Occipital lobe (tissue), 2 donors: ENCODE data around the gene ZFP42. TPM values are rescaled to one million over a fixed set of nuclear protein-coding genes. Genes with fewer than 3 reads are reported as not detected.
"Not testable (repeated sequence)": the region's sequence is repeated elsewhere in the genome, so short reads cannot be mapped to it uniquely, and the experiment has no call there.

Experiments used
- DNase-seq: peaks from one replicate; lab custom pipeline; 2025; lab: John Stamatoyannopoulos, UW
- total RNA-seq: library from RNA; depleted of rRNA; stranded (reverse); fragments of >200 nt; gene quantifications from one replicate; pipeline ENCODE4 v1.2.3, GENCODE V29; 2014

Gene ZFP42
- total RNA-seq, 1 donor from 2014 or later, result not detected

DNA sequence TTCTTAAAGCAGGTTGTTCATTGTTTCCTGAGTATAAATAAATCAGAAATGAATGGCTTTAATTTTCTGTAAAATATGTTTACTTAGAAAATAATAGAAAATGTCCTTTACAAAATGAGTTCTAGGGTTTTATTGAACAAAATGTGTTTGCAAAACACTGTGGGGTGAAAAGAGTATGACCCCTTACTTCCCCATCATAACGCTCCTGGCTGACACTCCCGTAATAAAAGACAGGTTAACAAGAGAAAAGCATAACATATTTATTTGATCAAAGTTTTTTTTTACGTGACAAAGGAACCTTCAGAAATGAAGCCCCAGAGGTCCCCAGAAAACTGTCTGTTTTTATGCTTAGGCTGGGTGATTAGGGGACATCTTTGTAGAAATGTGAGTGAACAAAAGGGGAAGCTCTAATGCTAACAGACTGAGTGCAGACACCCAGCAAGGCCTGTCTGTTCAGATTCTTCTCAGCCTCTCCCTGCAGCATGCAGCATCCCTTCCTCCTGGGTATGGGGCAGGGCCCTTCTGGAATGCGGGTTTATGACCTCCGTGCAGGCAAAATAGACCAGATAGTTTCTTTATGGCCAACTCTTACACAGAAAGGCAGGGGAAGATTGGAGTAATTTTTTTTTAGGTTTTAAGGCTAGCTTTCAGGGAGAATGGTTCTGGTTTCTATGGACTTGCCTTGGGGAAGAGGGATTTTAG is 26.1 kb downstream of the ZFP42 start:
- no peak for DNase-seq

DNA sequence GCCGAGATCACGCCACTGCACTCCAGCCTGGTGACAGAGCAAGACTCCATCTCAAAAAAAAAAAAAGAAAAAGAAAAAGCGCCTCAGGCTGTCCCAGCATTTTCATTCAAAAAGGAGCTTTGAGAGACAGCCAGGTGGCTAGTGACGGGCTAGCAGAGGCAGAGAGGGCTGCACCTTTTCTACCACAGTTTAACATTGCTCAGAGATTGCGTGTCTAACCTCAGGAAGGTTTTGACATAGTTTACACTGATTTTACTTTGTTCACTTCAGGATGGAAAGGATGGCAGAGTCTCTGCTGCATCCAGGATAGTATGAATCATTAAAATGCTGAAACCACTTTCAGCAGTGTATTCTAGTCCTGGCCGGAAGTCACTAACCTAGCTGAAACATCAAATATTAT is 28.1 kb downstream of the ZFP42 start:
- DNase-seq, result no peak

DNA sequence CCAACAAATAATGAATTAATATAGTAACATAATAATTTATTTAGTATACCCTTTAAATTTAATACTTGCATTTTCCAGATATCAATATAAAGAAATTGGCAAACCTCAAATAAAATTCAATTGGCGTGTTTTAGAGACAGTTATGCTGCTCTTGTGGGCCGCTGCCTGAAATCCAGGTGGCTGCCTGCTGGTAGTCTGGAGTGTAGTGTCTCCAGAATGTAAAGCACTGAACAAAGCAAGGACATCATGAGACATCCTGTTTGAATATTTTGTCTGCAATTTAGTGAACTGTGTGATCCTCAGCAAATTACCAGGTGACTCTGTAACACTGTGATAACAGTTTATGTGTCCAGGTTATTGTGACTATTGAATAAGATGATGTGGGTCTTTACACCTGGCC is 29.9 kb downstream of the ZFP42 start:
- no peak for DNase-seq

DNA sequence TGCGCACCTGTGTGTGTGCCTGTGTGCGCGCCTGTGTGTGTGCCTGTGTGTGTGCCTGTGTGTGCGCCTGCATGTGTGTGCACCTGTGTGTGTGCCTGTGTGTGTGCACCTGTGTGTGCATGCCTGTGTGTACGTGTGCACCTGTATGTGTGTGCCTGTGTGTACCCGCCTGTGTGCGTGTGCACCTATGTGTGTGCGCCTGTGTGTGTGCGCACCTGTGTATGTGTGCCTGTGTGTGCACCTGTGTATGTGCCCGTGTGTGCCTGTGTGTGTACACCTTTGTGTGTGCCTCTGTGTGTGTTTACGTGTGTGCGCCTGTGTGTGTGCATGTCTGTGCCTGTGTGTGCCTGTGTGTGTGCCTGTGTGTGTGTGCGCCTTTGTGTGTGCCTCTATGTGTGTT is 33.5 kb downstream of the ZFP42 start:
- no peak for DNase-seq

DNA sequence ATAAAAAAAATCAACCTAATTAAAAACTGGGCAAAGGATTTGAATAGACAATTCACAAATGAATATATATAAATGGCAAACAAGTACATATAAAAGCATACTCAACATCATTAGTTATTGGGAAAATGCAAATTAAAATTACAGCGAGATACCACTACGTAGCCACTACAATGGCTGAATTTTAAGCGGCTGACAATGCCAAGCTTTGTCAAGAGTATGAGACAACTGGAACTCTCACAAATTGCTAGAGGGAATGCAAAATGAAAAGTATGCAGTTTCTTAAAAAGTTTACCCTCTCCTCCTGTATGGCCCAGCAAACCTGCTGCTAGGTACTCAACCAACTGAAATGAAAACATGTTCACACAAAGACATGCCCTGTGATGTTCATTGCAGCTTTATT is 34.8 kb downstream of the ZFP42 start:
- DNase-seq, result no peak

DNA sequence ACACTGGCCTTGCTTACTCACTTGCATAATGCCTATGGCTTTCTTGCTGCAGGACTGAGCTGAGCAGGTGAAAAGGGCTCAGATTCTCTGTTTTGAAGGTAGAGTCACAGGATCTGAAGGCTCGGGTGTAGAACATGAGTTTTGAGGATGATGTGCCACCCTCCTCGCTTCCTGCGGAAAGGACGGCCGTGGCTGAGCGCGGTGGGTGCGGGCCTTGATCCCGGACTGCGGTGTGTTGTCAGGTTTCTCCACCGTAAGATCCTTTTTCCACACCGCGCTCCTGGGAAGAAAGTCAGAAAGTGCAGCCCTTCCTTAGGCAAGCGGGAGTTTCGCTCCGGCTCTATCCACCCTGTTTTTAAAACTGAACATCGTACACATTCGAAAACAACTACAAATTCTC is 36.2 kb downstream of the ZFP42 start:
- no peak for DNase-seq

DNA sequence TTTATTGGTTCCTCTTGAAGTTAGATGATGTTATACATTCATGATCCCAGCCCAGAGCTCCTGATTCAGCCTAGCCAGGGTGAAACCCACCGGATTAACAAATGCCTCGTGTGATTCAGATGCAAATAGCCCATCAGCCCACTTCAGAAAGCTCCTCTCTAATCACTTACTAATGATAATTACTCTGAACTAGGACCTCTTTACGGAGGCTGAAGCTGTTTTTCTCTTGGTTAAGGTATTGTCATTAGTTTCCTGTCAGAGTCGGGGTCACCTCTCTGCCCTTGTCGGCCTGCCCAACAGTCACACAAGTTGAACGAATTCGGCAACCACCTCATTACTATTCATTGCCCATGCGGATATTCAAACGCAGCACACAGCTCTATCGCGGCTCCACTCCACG is 36.6 kb downstream of the ZFP42 start:
- no peak for DNase-seq

DNA sequence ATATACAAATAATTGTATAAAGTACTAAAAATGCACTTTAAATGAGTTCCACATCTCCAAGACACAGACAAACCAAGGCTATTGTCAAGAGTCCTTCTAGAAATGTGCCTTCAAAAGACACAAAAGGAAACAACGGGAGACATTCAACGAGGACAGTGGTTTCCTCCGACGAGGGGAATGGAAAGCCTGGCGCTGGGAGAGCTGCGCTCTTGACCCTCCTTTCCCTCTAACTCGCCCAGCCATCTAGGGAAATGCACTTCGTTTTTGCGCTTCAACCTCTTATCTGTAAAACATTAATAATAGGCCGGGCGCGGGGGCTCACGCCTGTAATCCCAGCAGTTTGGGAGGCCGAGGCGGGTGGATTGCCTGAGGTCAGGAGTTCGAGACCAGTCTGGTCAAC is 37.0 kb downstream of the ZFP42 start:
- DNase-seq, result no peak

DNA sequence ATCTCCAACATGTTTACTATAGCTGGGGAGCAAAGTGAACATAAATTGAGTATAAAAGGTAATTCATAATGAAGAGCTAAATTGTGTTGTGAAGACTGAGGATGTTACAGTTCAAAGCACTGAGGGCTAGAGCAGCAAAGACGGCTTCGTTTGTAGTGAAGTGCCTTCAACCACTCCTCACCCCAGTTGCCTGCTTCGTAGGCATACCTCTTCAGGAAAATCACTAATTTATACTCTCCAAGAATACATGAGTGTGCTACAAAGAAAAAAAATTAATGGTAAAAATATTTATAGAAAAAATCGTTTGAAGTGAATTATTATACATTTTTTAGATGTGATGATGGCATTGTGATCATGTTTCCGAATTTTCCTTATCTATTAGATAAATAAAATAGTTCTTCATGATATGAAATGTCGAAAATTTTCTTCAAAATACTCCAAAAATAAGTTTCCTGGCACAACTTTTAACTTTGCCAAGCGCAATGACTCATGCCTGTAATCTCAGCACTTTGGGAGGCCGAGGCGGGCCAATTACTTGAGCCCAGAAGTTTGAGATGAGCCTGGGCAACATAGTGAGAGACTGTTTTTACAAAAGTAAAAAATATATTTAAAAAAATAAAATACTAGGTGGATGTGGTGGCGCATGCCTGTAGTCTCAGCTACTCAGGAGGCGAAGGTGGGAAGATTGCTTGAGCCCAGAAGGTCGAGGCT is 41.6 kb downstream of the ZFP42 start:
- no peak for DNase-seq

DNA sequence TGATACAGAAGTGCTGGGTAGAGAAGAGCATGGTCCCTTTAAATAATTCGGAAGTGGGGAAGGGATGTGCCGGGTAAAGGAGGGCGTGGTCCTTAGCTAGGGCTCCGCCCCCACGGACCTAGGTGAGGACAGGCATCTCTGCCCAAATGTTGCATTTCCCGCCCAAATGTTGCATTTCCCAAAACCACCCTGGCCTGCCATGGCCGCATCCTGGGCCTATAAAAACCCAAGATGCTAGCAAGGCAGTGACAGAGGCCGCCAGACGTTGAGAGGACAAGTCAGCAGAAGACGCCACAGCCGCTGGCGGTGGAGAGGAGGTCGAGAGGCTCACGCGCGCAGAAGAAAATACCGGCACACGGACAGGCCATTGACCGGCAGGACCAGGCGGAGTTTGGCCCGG is 46.1 kb downstream of the ZFP42 start:
- no peak for DNase-seq

DNA sequence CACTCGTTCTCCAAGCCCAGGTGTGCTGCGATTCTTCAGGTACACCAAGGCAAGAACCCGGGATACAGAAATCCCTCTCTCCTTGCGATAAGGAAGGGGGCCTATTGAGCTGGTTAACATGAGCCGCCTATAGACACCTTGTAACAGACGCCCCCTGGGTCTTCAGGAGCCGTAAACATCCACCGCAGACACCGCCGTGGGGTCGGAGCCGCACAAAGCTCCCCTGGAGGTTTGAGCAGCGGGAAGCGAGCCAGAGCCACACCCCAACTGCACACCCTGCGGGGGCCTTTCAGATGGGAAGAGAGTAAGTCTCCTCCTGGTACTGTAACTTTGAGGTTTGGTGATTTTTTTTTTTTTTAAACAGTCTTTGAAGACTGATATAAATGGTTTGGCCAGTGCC is 46.6 kb downstream of the ZFP42 start:
- DNase-seq, result no peak

DNA sequence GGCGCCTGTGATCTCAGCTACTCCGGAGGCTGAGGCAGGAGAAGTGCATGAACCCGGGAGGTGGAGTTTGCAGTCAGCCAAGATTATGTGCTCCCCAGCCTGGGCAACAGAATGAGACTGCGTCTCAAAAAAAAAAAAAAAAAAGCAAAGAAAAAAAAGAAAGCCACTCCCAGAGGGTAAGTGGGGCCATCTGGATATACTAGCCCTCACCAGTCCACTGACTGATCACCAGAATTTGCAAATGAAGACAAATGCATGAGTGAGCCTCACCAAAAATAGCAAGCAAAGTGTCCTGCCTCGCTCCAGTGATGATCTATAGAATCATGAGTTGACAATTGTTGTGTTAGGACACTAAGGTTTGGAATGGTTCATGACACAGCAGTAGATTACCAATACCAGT is 47.6 kb downstream of the ZFP42 start:
- no peak for DNase-seq

DNA sequence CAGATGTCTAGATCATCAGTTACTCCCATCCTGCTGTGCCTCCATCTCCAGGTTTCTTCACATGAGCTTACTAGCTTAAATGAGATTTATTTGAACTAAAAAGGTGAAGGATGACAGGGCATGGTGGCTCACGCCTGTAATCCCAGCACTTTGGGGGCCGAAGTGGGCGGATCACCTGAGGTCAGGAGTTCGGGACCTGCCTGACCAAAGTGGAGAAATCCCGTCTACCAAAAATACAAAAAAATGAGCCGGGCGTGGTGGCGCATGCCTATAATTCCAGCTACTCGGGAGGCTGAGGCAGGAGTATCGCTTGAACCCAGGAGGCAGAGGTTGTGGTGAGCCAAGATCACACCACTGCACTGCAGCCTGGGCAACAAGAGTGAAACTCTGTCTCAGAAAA is 49.9 kb downstream of the ZFP42 start:
- DNase-seq, result not testable (repeated sequence)

DNA sequence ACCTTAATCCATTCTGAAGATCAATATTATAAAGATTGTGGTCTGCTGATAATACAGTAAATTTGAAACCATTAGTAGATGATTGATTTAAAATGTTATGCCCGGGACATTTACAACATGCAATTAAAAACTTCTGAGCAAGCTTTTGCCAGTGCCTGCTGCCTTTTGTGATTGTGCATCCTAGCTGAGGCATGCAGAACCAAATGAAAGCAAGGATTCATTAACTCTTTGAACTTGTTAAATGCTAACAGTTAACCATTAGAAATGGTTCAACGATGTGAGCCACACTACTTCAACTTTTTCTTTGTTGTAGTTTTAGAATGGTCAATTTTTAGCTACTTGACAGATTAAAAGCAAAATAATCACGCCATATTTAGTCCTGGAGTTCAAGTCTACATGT is 51.1 kb downstream of the ZFP42 start:
- no peak for DNase-seq

DNA sequence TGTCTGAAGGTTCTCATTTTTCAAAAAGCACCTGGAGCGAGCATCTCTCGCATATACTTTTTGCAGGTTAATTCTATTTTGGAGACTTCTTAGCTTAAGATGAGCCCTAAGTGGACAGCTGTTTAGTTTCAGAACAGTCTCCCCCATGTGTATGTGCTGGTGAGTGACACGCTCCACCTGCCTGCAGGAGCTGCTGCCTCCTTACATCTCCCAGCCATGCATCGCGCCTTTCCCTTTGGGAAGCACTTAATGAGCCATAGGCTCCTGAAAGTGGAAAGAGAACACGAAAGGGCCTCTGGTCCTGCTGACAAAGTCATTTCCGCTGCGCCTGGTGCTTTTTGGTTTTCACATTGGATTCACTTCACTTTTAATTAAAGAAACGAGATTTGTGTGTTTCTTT is 57.7 kb downstream of the ZFP42 start:
- DNase-seq, result no peak

Other genes starting within 250 kb of the ZFP42 start
- gene TRIML2, start 113.8 kb downstream of the ZFP42 start, total RNA-seq, result not detected
- gene TRIML1, start 143.7 kb downstream of the ZFP42 start, total RNA-seq, result not detected